ENCODE measurements around the gene KIF7.

KIF7 gene

DNA sequence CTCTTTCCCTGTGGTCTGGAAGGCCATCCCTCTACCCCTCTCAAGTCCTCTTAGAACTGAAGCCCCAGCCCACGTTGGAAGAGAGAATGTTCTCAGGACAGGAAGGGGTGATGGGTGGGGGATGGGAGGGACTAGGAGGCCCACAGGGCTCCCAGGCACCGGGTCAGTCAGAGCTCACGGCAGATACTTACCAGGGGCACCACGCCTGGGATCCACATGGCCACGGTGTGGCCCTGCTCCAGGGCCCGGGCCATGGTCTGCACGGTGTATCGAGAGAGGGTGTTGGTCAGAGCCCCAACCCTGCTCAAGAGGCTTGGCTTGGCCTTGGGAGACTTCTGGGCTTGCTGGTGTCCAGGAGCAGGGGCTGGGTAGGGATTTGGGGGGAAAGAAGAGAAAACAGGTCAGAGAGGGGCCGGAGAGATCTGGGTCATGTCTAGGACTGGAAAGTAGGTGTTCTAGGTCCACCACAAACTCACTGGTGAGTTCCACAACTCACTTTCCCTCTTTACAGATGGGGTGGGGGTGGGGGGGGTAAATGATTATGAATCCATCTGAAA, 14.1 kb upstream of the KIF7 start:
- TF ChIP-seq, protein P1, sequence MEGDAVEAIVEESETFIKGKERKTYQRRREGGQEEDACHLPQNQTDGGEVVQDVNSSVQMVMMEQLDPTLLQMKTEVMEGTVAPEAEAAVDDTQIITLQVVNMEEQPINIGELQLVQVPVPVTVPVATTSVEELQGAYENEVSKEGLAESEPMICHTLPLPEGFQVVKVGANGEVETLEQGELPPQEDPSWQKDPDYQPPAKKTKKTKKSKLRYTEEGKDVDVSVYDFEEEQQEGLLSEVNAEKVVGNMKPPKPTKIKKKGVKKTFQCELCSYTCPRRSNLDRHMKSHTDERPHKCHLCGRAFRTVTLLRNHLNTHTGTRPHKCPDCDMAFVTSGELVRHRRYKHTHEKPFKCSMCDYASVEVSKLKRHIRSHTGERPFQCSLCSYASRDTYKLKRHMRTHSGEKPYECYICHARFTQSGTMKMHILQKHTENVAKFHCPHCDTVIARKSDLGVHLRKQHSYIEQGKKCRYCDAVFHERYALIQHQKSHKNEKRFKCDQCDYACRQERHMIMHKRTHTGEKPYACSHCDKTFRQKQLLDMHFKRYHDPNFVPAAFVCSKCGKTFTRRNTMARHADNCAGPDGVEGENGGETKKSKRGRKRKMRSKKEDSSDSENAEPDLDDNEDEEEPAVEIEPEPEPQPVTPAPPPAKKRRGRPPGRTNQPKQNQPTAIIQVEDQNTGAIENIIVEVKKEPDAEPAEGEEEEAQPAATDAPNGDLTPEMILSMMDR (IDR thresholded peaks at IDR 0.05), result no peak
- H3K4me3 ChIP-seq, result no peak overlapping the region
- no peak overlapping the region for H3K27ac ChIP-seq
- DNase-seq (ENCODE audit: low spot score), result peak; percentile 64

DNA sequence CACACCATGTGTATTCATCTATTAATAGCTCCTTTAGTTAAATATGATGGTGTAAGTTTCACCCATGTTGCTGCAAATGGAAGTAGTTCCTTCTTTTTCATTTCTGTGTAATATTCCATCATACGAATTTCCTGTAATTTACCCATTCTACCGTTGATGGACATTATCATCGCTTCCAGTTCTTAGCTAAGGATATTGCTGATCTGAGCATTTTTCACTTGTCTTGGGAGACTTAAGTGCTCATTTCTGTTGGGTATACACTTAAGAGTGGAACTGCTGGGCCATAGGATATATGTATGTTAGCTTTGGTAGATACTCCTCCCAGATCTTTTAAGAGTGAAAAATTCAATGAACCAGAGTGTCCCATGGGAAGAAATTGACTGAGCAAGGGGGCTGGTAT, 12.9 kb upstream of the KIF7 start:
- Histone ChIP-seq H3K27ac (no peak overlapping the region), H3K4me3 (no peak overlapping the region)
- DNase-seq (ENCODE audit: low spot score), result no peak
- TF ChIP-seq, protein P1 (IDR thresholded peaks at IDR 0.05), result no peak

GRCh38 chr15:89667706-89667960, 12.4 kb upstream of the KIF7 start:
- TF ChIP-seq, protein P1 (IDR thresholded peaks at IDR 0.05), result no peak
- peak overlapping the region in 1 of 2 donors; percentile 17 for H3K27ac ChIP-seq
- H3K4me3 ChIP-seq, result no peak overlapping the region
- no peak for DNase-seq (ENCODE audit: low spot score)

DNA sequence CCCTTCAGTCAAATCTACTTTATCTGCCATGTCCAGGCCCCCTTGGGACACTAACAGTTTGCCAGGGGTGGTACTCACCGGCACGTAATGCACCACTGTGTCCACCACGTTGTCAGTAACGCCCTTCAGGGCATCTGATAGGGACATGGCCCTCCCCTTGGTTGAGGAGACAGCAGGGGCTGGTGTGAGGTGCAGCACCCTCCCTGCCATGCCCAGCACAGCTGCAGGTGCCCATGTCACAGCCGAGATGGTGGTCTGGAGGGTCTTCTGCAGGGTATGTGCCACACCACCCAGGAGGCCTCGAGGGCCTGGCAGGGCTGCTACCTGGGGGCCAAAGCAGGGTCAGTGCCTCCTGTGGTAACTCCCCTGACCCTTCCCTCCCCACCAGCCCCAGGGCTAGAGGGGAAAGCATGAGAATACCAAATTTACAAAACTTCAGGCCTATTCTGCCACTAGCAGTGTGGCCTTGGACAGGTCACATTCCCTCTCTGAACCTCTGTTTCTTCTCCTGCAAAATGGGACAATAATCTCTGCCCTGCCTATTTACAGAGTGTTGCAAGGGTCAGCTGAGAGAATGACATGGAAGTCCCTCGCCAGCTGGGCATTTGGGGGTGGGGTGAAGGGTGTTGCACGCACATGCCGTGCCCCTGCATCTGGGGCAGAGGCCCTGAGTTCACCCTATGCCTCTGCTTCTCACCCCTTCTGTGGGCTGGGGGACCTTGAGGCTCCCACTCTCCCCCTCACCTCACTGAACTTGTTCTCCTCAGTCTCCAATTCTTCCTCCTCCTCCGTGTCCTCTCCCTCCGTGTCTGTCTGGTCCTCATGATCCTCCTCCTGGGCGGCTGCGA, 11.8 kb upstream of the KIF7 start:
- no peak for DNase-seq (ENCODE audit: low spot score)
- Histone ChIP-seq H3K4me3 (no peak overlapping the region), H3K27ac (peak overlapping the region in 1 of 2 donors; percentile 96)
- TF ChIP-seq, protein P1 (IDR thresholded peaks at IDR 0.05), result no peak

GRCh38 chr15:89666184-89666857, 11.1 kb upstream of the KIF7 start:
- H3K4me3 ChIP-seq, result peak overlapping the region; percentile 64
- DNase-seq (ENCODE audit: low spot score), result no peak
- TF ChIP-seq, protein P1 (IDR thresholded peaks at IDR 0.05), result no peak
- peak overlapping the region; percentile 89 to 96 for H3K27ac ChIP-seq

- peak; percentile 81 for DNase-seq (ENCODE audit: low spot score)
- H3K27ac ChIP-seq, result peak overlapping the region; percentile 89 to 96
- TF ChIP-seq, protein P1 (IDR thresholded peaks at IDR 0.05), result no peak
Measured at GRCh38 chr15:89665449-89666181, 10.3 kb upstream of the KIF7 start.

More at GRCh38 chr15:89665449-89666181, 10.3 kb upstream of the KIF7 start:
- peak overlapping the region; percentile 64 for H3K4me3 ChIP-seq

Measured in coronary artery (tissue), 2 donors.